SK-MEL-5 (cell line): ENCODE data around the gene ABL1. TPM values are rescaled to one million over a fixed set of nuclear protein-coding genes. Genes with fewer than 3 reads are reported as not detected.
A peak's percentile ranks its signal among the peaks of the same experiment; 100 is the strongest.

ENCODE experiments used
- DNase-seq: peaks from one replicate; pipeline ENCODE4 v3.0.0-alpha.2; 2016; ENCODE audit warnings: low read depth, low spot score
- in situ Hi-C: cut with HindIII; loops from 2 replicates; pipeline ENCODE4 v1.10.0; 2016; ENCODE audit warnings: low sequenced_read_pairs, high pct_unique_total_duplicates, low pct_unique_long_range_greater_than_20kb
- total RNA-seq: library from RNA; depleted of rRNA; stranded (reverse); fragments of >200 nt; shearing (Covaris generic); gene quantifications from 2 replicates; pipeline ENCODE4 v1.2.3, GENCODE V29; 2014

ABL1 gene
- total RNA-seq, 1 experiment from 2014 or later: 20.3 TPM

DNA sequence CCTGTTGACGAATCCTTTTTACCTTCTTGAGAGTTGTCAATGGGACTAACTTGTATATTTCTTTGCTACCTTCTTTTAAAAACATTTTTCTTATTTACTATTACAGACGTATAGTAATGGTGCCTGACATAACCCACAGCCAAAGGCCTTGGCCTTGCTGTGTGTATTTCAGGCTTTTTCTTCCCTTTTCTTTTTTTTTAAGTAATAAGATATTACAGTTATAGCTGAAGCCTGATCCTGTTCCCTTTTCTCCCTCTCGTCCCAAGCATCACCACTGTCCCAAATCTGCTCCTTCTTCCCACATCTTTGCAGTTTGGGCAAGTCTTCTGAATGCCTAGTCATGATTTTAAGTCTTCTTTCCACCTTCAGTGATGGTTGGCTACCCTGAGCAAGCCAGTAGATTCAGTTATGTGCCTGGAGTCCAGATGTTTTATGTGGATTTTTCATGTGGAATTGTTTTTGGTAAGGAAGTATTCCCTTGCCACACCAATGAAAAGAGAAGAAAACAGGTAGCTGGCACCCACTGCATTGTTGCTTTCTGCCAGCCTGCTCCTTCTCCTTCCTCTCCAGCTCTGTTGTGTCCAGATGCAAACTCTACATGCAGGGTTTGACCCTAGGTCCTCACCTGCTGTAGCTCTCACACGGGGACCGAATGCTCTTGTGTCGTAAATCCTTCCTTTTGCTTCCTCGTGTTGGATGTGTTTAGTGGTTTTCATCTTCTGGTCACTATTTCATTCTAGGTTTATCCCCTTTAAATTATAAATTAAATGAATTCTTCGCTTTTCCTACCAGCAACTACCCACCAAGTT is 26.5 kb downstream of the ABL1 start:
- DNase-seq: no peak
- in situ Hi-C loops: no loop called here

DNA sequence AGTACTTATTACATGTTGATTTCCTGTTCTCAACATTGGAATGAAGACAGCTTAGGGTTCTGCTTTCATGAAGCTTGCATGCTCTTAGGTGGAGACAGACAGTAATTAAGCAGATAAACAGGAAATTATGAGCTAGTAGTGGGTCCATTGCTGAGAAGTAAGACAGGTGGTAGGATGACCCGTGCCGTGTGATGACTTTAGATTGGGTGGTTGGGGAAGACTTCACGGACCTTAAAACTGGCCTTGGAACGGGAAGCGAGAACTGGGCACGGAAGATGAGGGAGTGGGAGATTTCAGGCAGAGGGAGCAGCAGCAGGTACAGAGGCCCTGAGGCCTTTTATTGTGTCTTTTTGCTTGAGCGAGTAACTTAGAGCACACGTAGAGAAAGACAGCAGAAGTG is 27.2 kb downstream of the ABL1 start:
- DNase-seq: no peak
- in situ Hi-C loops: no loop called here

DNA sequence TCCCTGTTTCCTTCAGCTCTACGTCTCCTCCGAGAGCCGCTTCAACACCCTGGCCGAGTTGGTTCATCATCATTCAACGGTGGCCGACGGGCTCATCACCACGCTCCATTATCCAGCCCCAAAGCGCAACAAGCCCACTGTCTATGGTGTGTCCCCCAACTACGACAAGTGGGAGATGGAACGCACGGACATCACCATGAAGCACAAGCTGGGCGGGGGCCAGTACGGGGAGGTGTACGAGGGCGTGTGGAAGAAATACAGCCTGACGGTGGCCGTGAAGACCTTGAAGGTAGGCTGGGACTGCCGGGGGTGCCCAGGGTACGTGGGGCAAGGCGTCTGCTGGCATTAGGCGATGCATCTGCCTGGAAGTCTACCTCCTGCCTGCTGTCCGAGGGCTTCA is 27.7 kb downstream of the ABL1 start:
- in situ Hi-C loops: no loop called here
- DNase-seq: no peak

DNA sequence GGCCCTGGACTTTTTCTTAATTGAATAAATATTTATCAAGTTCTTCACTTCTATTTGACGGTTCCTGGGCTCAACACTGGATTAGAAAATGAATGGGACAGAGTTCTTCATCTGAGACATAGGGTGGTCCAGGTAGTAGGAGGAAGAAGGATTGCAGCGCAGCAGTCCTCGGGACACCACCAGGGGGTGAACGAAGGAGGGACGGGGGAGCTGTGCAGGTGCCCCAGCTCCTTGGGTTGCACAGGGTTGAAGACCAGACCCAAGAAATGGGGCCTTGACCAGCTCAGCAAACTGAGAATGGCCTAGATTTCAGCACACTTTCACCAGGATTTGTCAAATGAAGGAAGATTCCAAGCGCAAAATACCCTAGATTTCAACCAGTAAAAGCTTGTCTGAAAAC is 29.5 kb downstream of the ABL1 start:
- in situ Hi-C loops: no loop called here
- DNase-seq: no peak

DNA sequence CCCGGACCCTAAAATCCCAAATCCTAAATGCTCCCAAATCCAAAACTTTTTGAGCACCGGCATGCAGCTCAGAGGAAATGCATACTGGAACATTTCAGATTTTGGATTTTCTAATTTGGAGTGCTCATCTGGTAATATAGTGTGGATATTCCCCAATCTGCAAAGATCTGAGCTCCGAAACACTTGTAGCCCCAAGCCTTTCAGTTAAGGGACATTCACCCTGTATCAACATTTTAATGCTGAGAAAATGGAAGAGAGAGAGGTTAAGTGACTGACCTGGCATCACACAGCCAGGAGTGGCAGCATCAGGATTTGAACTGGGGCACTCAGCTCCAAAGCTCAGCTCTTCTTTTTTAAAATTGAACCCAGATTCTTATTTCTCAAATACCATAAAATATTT is 30.9 kb downstream of the ABL1 start:
- in situ Hi-C loops: no loop called here
- no peak for DNase-seq

DNA sequence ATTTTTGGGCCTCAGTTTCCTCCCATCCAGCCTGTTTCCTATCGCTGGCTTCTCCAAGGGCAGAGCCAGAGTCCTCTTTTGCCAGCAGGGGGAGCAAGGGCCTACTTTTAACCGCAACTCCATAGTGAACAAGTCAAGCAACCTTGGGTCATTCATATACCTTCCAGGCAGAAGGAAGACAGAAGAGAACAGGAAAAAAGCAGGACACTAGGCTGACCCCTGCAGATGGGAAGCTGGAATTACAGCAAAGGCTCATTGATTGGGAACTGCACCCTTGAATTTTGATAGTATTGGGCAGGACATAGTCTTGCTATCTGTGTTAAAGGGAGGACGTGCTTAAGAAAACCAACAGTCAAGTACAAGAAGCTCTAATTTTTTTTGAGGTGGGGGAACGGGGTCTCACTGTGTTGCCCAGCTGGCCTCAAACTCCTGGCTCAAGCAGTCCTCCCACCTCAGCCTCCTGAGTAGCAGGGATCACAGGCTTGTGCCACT is 31.5 kb downstream of the ABL1 start:
- DNase-seq: peak; percentile 98
- in situ Hi-C loops: no loop called here

DNA sequence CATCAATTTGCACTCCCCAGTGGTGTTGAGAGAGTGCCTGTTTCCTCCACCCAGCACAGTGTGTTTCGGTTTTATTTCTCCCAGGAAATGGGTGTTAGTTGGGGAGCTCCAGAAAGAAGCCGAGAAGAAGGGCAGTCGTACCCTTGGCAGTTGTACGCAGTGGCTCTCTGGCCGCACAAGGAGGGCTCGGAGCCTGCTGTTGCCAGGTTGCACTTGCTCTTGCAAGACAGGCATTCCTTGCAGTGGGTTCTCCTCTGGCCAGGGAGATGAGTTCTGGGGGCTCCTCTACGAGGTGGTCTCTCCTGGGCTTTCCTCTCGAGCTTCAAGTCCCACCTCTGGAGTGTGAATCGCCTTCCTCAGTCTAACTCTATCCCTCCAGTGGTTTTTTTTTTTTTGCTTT is 32.5 kb downstream of the ABL1 start:
- in situ Hi-C loops: no loop called here
- no peak for DNase-seq

DNA sequence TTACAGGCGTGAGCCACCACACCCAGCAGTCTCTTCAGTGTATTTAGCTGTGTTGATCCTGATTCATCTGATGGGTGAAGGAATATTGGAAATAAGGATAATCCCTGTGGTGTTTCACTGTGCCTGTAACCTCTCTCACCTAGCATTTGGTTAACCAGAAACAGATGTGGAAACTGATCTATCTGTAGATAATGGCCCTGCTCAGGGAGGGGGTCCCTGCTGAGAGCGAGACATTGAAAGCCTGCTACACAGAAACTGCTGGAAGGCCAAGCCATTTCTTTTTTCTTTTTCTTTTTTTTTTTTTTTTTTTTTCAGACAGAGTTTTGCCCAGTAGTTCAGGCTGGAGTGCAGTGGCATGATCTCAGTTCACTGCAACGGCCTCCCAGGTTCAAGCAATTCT is 33.2 kb downstream of the ABL1 start:
- DNase-seq: no peak
- in situ Hi-C loops: no loop called here

DNA sequence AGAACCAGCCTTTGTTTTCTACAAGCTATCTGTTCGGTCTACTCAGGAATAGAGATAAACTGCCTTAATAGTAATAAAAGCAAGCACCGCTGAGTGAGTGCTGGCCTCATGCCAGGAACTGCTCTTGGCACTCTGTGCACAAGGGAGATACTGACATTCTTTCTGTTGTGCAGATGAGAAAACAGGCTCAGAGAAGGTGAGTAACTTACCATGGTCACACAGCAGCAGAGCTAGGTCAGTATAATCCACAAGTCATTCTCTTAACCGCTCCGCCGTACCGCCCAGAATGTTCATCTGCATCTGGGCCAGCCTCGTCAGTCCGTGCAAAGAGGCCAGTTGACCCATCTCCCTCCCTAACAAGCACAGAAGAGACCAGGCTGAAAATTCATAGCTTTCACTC is 34.2 kb downstream of the ABL1 start:
- in situ Hi-C loops: no loop called here
- DNase-seq: no peak

DNA sequence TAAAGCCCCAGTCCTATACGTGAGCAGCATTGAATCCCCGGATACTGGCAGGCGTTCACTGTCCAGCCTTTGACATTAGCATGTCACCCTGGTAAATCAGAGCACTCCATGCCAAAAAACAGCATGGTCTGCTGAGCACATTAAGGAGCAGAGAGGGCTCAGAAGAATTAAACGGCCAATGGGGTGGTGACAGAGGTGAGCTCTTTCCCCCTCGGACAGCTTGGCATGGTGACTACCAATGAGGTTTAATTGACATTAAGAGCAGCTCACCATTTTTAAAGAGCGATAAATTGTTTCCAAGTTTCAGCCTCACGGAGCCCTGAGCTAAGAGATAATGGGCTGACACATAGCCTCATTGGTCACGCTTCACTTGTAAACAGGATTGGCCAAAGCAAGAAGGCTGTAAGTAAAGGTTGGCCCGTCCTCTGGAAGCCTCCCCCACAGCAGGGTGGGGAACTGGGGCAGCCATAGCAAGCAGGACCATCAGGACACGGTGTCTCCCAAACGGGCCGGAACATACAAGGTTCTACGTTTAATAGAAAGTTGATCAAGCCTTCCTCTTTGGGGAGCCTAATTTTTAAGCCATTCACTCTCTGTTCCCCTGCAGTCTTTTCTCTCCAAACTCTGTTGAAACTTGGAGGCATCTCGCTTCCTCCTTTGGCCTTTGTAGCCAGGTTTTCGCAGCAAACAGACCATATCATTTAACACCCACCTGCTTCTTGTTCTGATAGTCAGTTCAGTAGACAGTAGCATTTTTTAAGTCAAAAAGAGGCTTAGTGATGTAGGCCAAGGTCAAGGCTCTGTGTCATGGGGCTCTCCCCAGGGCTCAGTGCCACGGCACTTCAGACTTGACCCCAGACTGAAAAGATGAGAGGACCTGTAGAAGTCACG is 35.7 kb downstream of the ABL1 start:
- DNase-seq: no peak

DNA sequence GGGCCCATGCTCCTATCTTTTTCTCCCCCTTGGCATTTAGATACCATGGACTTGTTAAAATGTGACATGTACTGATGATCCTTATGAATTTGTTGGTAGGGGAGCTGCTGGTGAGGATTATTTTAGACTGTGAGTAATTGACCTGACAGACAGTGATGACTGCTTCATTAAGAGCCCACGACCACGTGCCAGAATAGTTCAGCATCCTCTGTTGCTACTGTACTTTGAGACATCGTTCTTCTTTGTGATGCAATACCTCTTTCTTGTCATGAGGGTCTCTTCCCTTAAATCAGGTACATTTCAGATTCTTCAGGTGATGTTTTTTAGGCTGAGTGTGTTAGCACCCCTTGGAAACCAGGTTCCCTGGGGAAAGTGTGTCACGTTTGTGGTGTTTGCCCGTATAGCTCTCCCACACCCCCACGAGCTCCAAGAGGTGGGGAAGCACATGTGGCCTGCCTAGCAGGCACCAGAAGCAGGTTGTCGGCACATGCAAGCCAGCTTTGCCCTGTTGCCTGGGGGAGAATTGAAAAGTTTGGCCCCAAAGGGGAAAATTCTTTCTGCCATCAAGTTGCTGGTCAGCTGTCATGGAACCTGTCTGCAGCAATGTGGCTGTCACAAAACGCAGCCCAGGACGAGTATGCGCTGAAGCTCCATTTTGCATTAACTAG is 36.5 kb downstream of the ABL1 start:
- in situ Hi-C loops: no loop called here
- no peak for DNase-seq

More for the DNA sequence above, 35.7 kb downstream of the ABL1 start:
- in situ Hi-C loops: no loop called here

DNA sequence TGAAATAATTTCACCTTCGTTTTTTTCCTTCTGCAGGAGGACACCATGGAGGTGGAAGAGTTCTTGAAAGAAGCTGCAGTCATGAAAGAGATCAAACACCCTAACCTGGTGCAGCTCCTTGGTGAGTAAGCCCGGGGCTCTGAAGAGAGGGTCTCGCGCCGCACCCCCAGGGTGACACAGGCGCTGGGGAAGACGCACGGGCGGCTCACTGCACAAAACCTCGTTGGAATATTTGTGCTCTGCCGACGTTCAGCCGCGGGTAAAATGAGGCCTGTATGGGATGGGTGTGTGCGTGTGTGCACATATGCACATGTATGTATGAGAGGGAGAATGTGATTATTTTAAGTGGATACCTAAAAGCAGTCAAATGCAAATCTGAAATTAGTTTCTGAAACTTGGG is 37.0 kb downstream of the ABL1 start:
- in situ Hi-C loops: no loop called here
- DNase-seq: no peak

DNA sequence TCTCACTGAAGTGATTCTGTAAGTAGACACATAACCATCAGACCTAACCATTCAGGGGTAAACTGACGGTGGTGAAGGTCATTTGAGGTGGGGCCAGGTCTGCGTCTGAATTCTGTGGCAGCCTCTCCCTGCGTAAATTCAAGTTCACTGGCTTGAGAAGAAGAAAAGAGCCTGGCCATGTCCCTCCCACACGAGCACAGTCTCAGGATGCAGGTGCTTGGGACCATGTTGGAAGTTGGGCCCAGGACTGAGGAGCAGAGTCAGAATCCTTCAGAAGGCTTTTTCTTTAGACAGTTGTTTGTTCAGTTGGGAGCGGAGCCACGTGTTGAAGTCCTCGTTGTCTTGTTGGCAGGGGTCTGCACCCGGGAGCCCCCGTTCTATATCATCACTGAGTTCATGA is 37.5 kb downstream of the ABL1 start:
- in situ Hi-C loops: no loop called here

DNA sequence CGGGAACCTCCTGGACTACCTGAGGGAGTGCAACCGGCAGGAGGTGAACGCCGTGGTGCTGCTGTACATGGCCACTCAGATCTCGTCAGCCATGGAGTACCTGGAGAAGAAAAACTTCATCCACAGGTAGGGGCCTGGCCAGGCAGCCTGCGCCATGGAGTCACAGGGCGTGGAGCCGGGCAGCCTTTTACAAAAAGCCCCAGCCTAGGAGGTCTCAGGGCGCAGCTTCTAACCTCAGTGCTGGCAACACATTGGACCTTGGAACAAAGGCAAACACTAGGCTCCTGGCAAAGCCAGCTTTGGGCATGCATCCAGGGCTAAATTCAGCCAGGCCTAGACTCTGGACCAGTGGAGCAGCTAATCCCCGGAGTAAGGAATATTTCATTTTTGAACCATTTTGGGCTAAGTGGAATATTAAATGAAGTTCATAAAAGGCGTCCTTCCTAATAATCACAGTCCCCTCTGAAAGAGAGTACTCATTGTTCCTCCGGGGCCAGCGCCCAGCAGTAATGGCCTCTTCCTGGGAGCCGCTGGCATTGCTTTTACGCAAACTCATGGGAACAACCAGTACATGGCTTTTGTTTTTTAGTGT is 38.0 kb downstream of the ABL1 start:
- in situ Hi-C loops: no loop called here
- DNase-seq: no peak

More for the DNA sequence above, 37.5 kb downstream of the ABL1 start:
- DNase-seq: no peak

DNA sequence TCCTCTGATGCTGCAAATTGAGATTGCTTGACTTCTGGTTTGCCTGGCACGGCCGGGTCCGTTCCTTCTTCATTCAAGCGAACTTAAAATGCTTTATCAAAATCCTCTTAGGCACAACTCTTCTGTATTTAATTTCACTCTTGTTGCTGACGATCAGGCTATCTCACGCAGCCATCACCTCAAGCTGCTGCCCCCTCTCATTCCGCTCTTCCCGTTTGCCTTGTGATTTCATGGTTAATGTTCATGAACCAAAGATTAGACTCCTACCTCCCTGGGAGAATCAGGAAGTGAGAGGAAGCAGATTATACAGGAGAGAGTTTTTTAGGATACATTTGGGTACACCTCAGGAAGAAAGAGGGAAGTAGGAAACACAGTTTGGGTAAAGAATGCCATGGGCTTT is 38.9 kb downstream of the ABL1 start:
- in situ Hi-C loops: no loop called here

DNA sequence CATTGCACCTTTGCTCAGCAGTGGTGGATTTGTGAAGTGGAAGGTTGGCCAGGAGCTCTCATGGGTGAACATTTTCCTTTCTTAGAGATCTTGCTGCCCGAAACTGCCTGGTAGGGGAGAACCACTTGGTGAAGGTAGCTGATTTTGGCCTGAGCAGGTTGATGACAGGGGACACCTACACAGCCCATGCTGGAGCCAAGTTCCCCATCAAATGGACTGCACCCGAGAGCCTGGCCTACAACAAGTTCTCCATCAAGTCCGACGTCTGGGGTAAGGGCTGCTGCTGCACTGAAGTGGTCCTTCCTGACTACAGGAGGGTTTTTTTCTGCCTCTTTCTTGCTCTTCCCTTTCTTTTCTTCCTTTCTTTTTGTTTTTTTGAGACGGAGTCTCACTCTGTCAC is 39.7 kb downstream of the ABL1 start:
- in situ Hi-C loops: no loop called here
- DNase-seq: no peak

More for the DNA sequence above, 38.9 kb downstream of the ABL1 start:
- DNase-seq: no peak

DNA sequence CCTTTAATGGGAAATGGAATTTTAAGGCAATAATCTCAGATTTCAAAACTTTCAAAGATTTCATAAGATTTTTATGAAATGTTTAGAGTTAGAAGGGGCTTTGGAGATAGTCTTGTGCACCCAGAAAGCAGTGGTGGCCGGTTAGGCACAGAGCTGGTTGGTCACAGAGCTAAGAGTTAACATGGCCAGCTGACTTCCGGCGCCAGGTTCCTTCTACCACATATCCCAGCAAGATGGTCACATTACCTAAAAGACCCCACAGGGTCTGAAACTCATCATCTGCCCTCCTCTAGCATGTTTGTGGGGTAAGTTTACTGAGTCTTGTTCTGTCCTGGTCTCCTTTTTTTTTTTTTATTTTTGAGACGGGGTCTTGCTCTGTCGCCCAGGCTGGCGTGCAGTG is 42.2 kb downstream of the ABL1 start:
- no peak for DNase-seq
- in situ Hi-C loops: no loop called here

DNA sequence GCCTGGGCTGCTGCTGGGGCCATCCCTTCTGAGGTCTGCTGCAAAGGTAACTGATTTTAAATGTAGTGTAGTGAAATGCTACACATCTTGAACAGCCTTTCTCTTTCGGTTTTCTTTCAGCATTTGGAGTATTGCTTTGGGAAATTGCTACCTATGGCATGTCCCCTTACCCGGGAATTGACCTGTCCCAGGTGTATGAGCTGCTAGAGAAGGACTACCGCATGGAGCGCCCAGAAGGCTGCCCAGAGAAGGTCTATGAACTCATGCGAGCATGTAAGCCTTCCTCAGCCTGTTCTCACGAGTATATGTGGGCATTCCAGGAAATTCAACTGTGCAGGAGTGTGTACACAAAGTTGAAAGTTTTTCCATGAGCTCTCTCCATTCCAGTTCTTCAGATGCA is 43.2 kb downstream of the ABL1 start:
- no peak for DNase-seq
- in situ Hi-C loops: no loop called here
